ENCODE results near the gene TXNRD1.

The TXNRD1 gene

GRCh38 chr12:104310751-104311633, 95.4 kb downstream of the TXNRD1 start:
- ATAC-seq, result no peak
- TF ChIP-seq ZFP30 (CRISPR knock-in tag; IDR thresholded peaks at IDR 0.05) (no peak), BACH2 (CRISPR knock-in tag; IDR thresholded peaks at IDR 0.05; ENCODE audit: borderline replicate concordance) (no peak), CREB5 (CRISPR knock-in tag; IDR thresholded peaks at IDR 0.05; ENCODE audit: low read depth) (no peak), ISL1 (CRISPR knock-in tag; IDR thresholded peaks at IDR 0.05) (no peak), TCF4 (CRISPR knock-in tag; IDR thresholded peaks at IDR 0.05; ENCODE audit: borderline replicate concordance) (no peak), RARB (CRISPR knock-in tag; IDR thresholded peaks at IDR 0.05) (no peak), ZFP3 (CRISPR knock-in tag; IDR thresholded peaks at IDR 0.05) (no peak), TSHZ2 (CRISPR knock-in tag; IDR thresholded peaks at IDR 0.05) (no peak), ZNF565 (CRISPR knock-in tag; conservative IDR thresholded peaks at IDR 0.05; ENCODE audit: low read depth) (no peak), TOX (CRISPR knock-in tag; IDR thresholded peaks at IDR 0.05; ENCODE audit: borderline replicate concordance) (no peak), OSR1 (CRISPR knock-in tag; IDR thresholded peaks at IDR 0.05) (no peak), PPARA (CRISPR knock-in tag; IDR thresholded peaks at IDR 0.05; ENCODE audit: borderline replicate concordance) (no peak)
- TF ChIP-seq, protein P1, sequence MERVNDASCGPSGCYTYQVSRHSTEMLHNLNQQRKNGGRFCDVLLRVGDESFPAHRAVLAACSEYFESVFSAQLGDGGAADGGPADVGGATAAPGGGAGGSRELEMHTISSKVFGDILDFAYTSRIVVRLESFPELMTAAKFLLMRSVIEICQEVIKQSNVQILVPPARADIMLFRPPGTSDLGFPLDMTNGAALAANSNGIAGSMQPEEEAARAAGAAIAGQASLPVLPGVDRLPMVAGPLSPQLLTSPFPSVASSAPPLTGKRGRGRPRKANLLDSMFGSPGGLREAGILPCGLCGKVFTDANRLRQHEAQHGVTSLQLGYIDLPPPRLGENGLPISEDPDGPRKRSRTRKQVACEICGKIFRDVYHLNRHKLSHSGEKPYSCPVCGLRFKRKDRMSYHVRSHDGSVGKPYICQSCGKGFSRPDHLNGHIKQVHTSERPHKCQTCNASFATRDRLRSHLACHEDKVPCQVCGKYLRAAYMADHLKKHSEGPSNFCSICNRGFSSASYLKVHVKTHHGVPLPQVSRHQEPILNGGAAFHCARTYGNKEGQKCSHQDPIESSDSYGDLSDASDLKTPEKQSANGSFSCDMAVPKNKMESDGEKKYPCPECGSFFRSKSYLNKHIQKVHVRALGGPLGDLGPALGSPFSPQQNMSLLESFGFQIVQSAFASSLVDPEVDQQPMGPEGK (CRISPR knock-in tag; IDR thresholded peaks at IDR 0.05; ENCODE audit: borderline replicate concordance), result no peak
- TF ChIP-seq, protein P2, sequence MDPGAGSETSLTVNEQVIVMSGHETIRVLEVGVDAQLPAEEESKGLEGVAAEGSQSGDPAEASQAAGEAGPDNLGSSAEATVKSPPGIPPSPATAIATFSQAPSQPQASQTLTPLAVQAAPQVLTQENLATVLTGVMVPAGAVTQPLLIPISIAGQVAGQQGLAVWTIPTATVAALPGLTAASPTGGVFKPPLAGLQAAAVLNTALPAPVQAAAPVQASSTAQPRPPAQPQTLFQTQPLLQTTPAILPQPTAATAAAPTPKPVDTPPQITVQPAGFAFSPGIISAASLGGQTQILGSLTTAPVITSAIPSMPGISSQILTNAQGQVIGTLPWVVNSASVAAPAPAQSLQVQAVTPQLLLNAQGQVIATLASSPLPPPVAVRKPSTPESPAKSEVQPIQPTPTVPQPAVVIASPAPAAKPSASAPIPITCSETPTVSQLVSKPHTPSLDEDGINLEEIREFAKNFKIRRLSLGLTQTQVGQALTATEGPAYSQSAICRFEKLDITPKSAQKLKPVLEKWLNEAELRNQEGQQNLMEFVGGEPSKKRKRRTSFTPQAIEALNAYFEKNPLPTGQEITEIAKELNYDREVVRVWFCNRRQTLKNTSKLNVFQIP (CRISPR knock-in tag; IDR thresholded peaks at IDR 0.05; ENCODE audit: borderline replicate concordance, low read depth), result no peak

- no peak for TF ChIP-seq TSHZ2 (CRISPR knock-in tag; IDR thresholded peaks at IDR 0.05)
- TF ChIP-seq ZNF565 (CRISPR knock-in tag; conservative IDR thresholded peaks at IDR 0.05; ENCODE audit: low read depth), result no peak
- TF ChIP-seq CSDC2 (CRISPR knock-in tag; IDR thresholded peaks at IDR 0.05), result no peak
- no peak for TF ChIP-seq SNAI2 (CRISPR knock-in tag; IDR thresholded peaks at IDR 0.05)
- TF ChIP-seq OSR1 (CRISPR knock-in tag; IDR thresholded peaks at IDR 0.05), result no peak
- no peak for TF ChIP-seq ESRRG (CRISPR knock-in tag; IDR thresholded peaks at IDR 0.05)
- no peak for TF ChIP-seq ZFP3 (CRISPR knock-in tag; IDR thresholded peaks at IDR 0.05)
- TF ChIP-seq, protein P2 (CRISPR knock-in tag; IDR thresholded peaks at IDR 0.05; ENCODE audit: borderline replicate concordance, low read depth), result no peak
- TF ChIP-seq CREB5 (CRISPR knock-in tag; IDR thresholded peaks at IDR 0.05; ENCODE audit: low read depth), result no peak
- no peak for TF ChIP-seq RARB (CRISPR knock-in tag; IDR thresholded peaks at IDR 0.05)
- no peak for ATAC-seq
These were observed 96.6 kb downstream of the TXNRD1 start for GRCh38 chr12:104312202-104312601.

Data from SK-N-SH treated with all-trans-retinoic acid at 6 μM for 48 hours (cell line).